KOPT-K1 (cell line): ENCODE data around the gene PPFIBP1.

Experiments used
- H3K27ac ChIP-seq: fragments of 200-600 bp; sonication (generic); 2 replicates; pipeline ENCODE4 v1.5.1; 2016; ENCODE audit warnings: antibody characterized with exemption, mild to moderate bottlenecking, low read depth, low read length; ENCODE audit not compliant: poor library complexity, severe bottlenecking
- H3K36me3 ChIP-seq: fragments of 200-600 bp; sonication (generic); 2 replicates; pipeline ENCODE4 v1.5.1; 2017; ENCODE audit warnings: antibody characterized with exemption, mild to moderate bottlenecking, low read length, moderate library complexity; ENCODE audit not compliant: insufficient read depth
- H3K9me3 ChIP-seq: fragments of 200-600 bp; sonication (generic); 2 replicates; pipeline ENCODE4 v1.5.1; 2017; ENCODE audit warnings: antibody characterized with exemption, low read length, mild to moderate bottlenecking; ENCODE audit not compliant: insufficient read depth, poor library complexity, severe bottlenecking

PPFIBP1 gene

DNA sequence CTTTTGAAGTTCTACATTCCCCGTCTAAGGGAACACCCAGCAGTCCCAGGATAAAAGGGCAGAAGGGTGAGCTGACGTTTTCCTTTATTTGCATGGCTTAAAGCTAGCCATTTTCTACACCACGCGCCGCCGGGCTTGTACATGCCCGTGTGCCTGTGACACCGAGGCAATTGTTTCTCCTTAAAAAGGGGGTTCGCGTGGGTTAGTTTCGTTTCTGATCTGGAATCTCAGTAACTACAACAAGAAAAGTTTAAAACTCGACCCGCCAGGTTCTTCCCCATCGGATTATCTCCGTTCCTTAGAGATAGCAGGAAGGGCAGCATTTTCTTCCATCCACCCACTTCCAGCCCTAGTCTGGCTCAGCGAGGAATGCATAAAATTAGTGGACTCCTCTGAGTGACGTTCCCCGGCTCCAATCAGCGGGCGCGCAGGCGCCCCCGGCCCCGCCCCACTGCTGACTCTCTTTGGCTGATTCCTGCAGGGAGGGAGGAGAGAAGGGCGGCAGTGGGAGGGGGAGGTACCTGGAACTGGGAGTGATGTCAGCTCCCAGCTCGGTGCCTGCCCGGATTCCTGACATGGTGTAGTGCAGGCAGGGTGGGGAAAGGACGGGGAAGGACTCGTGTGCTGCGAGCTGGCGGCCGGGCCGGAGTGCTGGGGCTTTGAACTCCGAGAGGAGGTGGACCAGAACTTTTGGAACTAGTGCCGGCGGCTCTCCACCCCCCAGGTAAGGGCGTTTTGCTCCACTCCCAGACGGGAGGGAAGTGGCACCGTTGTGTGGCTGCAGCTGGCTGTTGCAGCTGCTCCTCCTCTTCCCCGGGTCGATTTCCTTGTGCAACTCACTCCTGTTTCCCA, at the start of gene PPFIBP1:
TSS of gene PPFIBP1 (plus strand) at position 565 of the 852 bp plus-strand sequence. CDS start 109,191 bp downstream, outside the sequence.
- Histone ChIP-seq H3K9me3 (no peaks in the 10 kb centered on the region), H3K27ac (peak within 1 kb of the TSS; percentile 76)

DNA sequence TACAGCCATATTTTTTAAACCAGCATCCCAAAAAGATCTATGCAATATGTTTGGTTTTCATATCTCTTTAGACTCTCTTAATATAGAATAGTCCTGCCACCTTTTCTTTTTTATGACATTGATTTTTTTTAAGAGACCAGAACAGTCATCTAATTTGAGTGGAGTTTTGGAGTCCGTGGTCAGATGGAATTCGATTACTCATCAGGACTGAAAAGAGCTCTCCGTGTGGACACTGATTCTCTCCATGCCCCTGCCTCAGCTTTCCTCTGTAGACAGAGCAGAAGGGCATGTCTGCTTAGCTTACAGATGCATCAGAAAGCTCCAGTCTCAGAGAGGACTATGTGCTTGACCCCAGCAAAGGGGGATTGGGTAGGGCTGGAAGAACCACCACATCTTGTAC, 49.7 kb upstream of the PPFIBP1 start:
- H3K9me3 ChIP-seq, result peaks cover 37% of the 10 kb centered on the region
- H3K36me3 ChIP-seq, result no peaks in the 10 kb centered on the region
- H3K27ac ChIP-seq, result no peak overlapping the region

More for the DNA sequence above, at the start of gene PPFIBP1:
- H3K36me3 ChIP-seq, result no peaks in the 10 kb centered on the region

DNA sequence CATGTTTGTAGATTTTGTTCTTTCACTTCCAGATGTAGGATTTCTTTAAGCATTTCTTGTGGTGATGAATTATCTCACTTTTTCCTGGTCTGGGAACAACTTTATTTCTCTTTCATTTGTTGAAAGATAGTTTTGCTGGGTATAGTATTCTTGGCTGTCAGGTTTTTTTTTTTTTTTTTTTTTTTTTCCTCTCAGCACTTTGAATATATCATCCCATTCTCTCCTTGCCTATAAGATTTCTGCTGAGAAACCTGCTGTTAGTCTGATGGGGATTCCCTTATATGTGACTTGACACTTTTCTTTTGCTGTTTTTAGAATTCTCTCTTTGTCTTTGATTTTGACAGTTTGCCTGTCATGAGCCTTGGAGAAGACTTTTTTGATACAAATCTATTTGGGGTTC, 47.0 kb upstream of the PPFIBP1 start:
- peaks cover 37% of the 10 kb centered on the region for H3K9me3 ChIP-seq
- H3K36me3 ChIP-seq, result no peaks in the 10 kb centered on the region
- no peak overlapping the region for H3K27ac ChIP-seq

DNA sequence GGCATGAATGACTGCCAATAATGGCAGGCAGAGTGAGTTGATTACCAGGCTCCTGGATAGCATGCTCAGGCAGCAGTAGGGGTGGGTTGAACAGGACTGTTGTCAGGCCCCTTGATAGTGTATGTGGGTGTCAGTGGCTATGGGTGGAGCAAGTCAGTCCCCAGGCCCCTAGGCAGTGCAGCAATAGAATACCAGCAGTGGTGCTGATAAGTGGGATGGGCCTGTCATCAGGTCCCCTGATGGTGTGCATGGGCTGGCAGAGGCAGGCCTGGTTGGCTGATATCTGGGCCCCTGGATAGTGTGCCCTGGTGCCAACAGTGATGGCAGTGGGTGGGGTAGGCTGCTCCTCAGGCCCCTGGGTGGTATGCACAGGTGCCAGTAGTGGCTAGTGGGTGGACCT, 45.1 kb upstream of the PPFIBP1 start:
- Histone ChIP-seq H3K36me3 (no peaks in the 10 kb centered on the region), H3K27ac (no peak overlapping the region), H3K9me3 (peaks cover 37% of the 10 kb centered on the region)

DNA sequence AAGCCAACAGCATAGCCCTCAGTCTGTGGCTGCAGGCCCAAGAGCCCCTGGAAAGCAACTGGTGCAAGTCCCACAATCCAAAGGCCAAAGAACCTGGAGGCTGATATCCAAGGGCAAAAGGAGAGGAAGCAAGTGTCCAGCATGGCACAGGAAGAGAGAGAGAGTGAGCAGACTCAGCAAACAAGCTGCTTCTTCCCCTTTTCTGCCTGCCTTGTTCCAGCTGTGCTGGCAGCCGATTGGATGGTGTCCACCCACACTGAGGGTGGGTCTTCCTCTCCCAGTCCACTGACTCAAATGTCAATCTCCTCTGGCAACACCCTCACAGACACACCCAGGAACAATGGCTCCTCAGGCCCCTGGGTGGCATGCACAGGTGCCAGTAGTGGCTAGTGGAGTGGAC, 44.0 kb upstream of the PPFIBP1 start:
- Histone ChIP-seq H3K9me3 (peaks cover 37% of the 10 kb centered on the region), H3K36me3 (no peaks in the 10 kb centered on the region), H3K27ac (no peak overlapping the region)

DNA sequence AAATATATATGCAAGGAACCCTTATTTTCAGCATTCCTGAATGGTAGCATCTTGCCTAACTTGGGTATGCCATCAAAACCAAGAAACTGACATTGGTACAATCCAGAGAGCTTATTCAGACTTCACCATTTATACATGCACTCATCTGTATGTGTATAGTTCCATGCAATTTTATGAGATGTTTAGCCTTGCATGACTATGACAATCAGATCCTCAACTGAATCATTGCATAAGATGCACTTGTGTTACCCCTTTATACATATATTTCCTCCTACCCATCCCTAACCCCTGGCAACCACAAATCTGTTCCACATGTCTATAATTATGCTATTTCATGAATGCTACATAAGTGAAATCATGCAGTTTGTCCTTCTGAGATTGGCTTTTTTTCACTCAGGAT, 37.0 kb upstream of the PPFIBP1 start:
- H3K27ac ChIP-seq, result no peak overlapping the region
- no peaks in the 10 kb centered on the region for H3K36me3 ChIP-seq

DNA sequence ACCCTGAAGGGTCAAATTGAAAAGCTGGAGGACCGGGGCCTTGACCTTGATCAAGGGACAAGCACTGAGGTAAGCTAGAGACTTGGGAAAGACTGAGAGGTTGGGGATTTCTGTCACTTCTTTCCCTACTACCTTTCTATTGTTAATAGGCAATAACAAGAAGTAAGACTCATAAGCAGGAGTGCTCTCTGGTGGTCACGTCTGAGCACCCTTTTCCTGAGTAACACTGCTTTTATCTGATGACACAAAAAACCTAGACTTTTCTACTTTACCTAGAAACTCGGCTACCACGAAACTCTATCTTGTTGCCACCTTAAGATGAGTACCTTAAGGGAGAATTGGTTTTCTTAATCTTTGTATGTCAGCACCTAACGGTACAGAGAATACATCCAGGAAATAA, 35.5 kb upstream of the PPFIBP1 start:
- Histone ChIP-seq H3K27ac (no peak overlapping the region), H3K36me3 (no peaks in the 10 kb centered on the region), H3K9me3 (no peaks in the 10 kb centered on the region)

More for the DNA sequence above, 37.0 kb upstream of the PPFIBP1 start:
- H3K9me3 ChIP-seq, result no peaks in the 10 kb centered on the region

DNA sequence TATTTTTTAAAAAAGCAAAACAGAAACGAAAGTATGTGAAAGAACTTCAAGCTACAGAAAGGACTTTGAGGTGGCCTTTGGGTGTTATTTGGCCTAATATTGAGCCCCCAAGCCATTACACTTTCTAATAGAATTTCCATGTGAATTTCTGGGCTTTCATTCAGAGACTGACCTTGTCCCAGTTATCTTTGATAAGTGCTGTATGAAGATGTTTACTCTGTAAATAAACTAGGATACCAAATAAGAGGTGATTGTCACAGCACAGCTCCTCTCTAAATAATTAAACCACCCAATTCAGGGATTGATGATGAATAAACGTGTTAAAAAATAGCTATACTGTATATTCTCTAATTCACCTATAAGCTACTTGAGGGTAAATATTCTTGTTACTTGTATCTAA, 32.8 kb upstream of the PPFIBP1 start:
- Histone ChIP-seq H3K36me3 (no peaks in the 10 kb centered on the region), H3K27ac (no peak overlapping the region), H3K9me3 (no peaks in the 10 kb centered on the region)

DNA sequence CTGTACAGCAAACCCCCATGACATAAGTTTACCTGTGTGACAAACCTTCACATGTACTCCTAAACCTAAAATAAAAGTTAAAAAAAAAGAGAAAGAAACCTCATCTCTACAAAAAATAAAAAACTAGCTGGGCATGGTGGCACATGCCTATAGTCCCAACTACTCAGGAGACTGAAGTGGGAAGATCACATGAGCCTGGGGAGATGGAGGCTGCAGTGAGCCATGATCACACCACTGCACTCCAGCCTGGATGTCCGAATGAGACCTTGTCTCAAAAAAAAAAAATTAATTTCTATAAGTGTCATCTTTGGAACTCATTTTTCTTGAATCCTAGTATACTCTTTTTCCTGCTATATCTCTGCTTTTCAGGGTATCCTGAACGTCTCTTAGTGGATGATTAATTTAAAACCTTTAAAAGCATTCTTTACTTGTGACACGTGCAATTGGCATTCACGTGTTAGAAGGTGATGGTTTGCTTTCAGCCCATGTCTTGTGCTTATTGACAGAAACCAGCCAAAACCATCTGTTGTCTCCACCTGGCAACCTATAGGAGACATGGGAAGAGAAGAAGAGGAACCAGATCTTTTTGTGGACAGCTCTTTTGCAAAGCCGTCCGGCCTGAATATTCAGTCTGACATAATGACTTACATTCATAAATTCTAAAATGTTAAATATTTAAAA, 30.6 kb upstream of the PPFIBP1 start:
- Histone ChIP-seq H3K27ac (no peak overlapping the region), H3K36me3 (no peaks in the 10 kb centered on the region), H3K9me3 (no peaks in the 10 kb centered on the region)

DNA sequence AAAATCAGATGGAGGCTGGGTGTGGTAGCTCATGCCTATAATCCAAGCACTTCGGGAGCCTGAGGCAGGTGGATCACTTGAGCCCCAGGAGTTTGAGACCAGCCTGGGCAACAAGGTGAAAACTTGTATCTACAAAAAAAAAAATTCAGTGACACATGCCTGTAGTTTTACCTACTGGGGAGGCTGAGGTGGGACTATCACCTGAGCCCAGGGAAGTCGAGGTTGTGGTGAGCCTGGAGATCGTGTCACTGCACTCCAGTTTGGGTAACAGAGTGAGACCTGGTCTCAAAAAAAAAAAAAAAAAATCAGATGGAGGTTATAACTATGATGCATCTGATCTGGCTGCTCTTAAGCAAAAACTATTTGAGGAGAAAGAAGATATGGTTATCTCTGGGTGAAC, 26.6 kb upstream of the PPFIBP1 start:
- Histone ChIP-seq H3K9me3 (no peaks in the 10 kb centered on the region), H3K27ac (no peak overlapping the region)

DNA sequence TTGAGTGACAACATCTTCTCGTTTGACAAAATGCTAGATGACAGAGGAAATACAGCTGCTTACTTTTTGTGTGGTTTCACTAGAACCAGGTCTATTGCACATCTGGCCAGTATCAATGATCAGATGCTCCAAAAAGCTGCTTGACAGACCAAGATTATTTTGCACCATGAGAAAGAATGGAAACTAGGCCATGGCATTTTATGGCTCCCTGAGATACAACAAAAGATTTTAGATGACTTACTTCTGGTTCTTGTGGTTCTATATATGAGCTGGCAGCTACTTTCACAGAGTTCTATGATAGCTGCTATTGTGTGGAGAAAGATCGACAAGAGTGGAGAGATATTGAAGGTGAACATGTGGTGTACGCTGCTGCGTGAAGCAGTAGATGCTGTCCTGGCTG, 25.9 kb upstream of the PPFIBP1 start:
- H3K9me3 ChIP-seq, result no peaks in the 10 kb centered on the region
- H3K36me3 ChIP-seq, result no peaks in the 10 kb centered on the region
- no peak overlapping the region for H3K27ac ChIP-seq

More for the DNA sequence above, 26.6 kb upstream of the PPFIBP1 start:
- H3K36me3 ChIP-seq, result no peaks in the 10 kb centered on the region

DNA sequence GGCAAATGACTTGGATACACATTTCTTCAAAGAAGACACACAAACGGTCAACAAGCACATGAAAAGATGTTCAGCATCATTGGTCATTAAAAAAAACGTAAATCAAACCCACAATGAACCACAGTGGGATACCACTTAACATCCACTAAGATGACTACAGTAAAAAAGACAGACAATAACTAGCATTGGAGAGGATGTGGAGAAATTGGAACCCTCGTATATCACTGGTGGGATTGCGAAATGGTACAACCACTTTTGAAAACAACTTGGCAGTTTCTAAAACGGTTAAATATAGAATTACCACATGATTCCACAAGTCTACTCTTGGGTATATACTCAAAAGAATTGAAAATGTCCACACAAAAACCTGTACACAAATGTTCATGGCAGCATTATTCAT, 25.2 kb upstream of the PPFIBP1 start:
- H3K36me3 ChIP-seq, result no peaks in the 10 kb centered on the region
- no peaks in the 10 kb centered on the region for H3K9me3 ChIP-seq
- no peak overlapping the region for H3K27ac ChIP-seq

DNA sequence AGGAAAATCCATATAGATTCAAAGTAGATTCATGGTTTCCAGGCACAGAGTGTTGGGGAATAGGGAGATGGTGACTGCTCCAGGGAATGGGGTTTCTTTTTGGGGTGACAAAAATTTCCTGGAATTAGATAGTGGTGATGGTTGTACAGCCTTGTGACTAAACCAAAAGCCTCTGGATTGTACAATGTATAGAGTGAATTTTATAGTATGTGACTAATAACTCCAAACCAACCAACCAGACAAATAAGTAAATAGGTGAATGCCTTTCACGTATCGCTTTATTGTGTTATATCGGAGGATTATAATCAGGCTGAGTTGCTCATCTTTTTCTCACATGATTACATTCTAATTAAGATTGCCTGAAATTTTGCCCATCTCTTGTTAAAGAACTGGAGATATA, 24.6 kb upstream of the PPFIBP1 start:
- Histone ChIP-seq H3K27ac (no peak overlapping the region), H3K9me3 (no peaks in the 10 kb centered on the region), H3K36me3 (no peaks in the 10 kb centered on the region)

DNA sequence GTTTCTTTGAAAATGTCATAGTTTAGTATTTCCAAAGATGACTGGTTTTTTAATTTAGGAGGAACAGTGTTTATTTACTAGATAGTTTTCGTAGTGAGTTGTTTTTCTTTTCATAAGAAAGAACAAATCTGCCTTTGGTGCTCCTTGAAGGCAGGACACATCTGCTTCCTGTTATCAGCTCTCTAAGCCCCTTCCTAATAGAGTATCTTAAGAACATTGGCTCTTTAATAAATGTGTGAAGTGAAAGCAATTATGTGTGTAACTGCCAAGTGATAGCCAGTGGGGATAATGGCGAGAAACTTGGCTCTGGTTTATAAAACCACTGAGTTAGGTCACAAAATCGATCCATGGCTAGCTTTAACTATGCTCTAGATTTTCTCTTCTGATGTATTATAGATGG, 23.5 kb upstream of the PPFIBP1 start:
- no peaks in the 10 kb centered on the region for H3K9me3 ChIP-seq
- H3K27ac ChIP-seq, result no peak overlapping the region

DNA sequence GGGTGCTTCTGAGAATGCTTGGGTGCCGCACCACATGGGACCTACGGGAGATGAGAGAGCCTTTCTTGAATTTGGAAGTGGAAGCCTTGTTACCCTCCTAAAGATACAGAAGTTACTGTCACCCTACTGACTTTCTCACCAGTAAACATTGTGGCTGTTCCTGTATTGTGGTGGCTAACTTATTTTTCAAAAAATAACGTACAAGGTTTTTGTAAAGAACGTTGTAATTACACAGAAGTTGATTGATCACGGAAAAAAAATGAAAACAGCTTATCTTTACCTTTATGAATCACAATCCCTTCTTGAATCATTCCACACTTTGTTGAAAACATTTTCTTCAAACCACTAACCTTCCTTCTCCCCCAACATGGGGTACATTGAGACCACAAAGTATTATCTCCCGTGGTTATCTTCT, 22.0 kb upstream of the PPFIBP1 start:
- no peak overlapping the region for H3K27ac ChIP-seq
- H3K36me3 ChIP-seq, result no peaks in the 10 kb centered on the region
- H3K9me3 ChIP-seq, result no peaks in the 10 kb centered on the region

More for the DNA sequence above, 23.5 kb upstream of the PPFIBP1 start:
- H3K36me3 ChIP-seq, result no peaks in the 10 kb centered on the region
